Duodenal mucosa (tissue), 2 donors: Measurements from ENCODE around the gene UGCG.

Experiments
- H3K27ac ChIP-seq: one replicate; pipeline ENCODE4 v1.7.0; 2013; ENCODE audit warnings: low read depth, low read length
- H3K27me3 ChIP-seq, 2 donors: one replicate each; pipeline ENCODE4 v1.7.0; 2013; ENCODE audit warnings: low read length in 2 of 2, control low read depth in 1 of 2; ENCODE audit not compliant: insufficient read depth in 2 of 2, control insufficient read depth in 1 of 2
- H3K36me3 ChIP-seq, 2 donors: one replicate each; pipeline ENCODE4 v1.7.0; 2013; ENCODE audit warnings: low read length in 2 of 2, control low read depth in 1 of 2; ENCODE audit not compliant: insufficient read depth in 2 of 2, control insufficient read depth in 1 of 2
- H3K4me1 ChIP-seq, 2 donors: one replicate each; pipeline ENCODE4 v1.7.0; 2013; ENCODE audit warnings: low read length in 2 of 2, control low read depth in 1 of 2; ENCODE audit not compliant: insufficient read depth in 2 of 2, control insufficient read depth in 1 of 2
- H3K4me3 ChIP-seq, 2 donors: one replicate each; pipeline ENCODE4 v1.7.0; 2013; ENCODE audit warnings: low read length in 2 of 2, low read depth in 1 of 2
- H3K9ac ChIP-seq, 2 donors: one replicate each; pipeline ENCODE4 v1.7.0; 2013; ENCODE audit warnings: low read length in 2 of 2, low read depth in 1 of 2
- H3K9me3 ChIP-seq, 2 donors: one replicate each; pipeline ENCODE4 v1.7.0; 2013; ENCODE audit warnings: low read length in 2 of 2, control low read depth in 1 of 2; ENCODE audit not compliant: control insufficient read depth in 1 of 2

Gene UGCG

DNA sequence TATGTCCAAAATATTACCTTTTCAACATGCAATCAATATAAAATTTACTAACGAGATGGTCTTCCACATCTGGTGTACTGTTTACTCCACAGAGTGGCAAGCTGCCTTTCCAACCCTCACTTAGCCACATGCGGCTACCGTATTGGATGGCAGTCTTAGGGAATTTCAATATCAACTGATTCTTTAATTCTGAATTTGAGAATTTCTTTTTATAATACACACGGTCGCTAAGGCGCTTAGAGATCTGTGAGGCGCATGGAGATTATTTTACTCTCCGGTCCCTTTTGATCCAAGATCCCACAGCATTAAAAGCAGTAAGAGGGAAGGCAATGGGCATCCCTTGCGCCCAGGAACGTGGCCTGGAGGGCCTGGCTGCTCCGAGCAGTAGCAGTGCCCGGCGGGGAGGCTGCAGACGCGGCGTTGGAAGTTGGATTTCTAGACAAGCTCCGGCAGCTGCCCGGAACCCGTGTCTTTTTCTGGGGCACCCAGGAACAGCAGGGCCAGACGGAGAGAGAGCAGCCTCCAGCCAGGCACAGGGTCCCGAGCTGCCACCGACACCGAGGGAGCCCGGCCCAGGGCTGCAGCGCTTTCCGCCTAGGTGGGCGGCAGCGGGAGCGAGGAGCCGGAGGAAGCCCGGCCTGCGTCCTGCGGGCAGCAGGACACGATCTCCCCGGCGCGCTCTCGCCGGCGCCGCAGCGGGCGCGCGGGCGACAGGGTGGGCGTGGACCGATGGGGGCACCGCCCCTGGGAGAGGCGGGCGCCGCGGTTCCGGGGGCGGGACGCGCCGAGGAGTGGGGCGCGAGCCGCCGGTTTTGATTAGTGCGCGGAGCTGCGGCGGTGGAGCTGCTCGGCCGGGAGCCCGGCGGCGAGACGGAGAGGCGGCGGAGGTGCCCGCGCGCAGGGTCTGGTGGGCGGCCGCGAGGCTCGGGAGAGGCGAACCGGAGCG lies at the start of gene UGCG:
Gene UGCG (plus strand): TSS at position 819 of the 946 bp plus-strand sequence. CDS start 402 bp downstream, outside the sequence.
- H3K9me3 ChIP-seq: no peaks in the 10 kb centered on the region
- H3K4me3 ChIP-seq: peak within 1 kb of the TSS; percentile 83 to 98
- peak within 1 kb of the TSS; percentile 88 to 92 for H3K9ac ChIP-seq
- no peaks in the 10 kb centered on the region for H3K36me3 ChIP-seq
- H3K27me3 ChIP-seq: no peaks in the 10 kb centered on the region
- peaks cover 26 to 30% of the 10 kb centered on the region in 2 donors for H3K4me1 ChIP-seq
- peak within 1 kb of the TSS; percentile 91 for H3K27ac ChIP-seq

DNA sequence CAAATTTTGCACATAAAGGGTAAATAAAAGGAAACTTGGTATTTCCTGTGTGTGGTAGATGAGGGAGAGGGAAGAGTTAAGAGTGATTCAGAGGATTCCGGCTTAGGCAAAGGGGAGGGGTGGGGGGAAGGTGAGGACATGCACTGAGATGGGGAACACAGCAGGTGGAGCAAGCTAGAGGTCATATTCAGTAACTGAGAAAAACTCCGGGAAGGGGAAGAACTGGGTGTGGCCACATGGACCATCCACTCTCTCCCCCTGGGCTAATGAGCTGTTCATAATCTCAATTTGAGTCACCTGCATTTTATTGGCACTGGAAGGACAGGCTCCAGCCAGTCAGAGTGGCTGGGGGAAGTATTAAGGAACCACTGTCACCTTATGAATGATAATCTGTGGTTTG lies 45.1 kb upstream of the UGCG start:
- H3K4me1 ChIP-seq: no peaks in the 10 kb centered on the region
- H3K27ac ChIP-seq: no peak overlapping the region

DNA sequence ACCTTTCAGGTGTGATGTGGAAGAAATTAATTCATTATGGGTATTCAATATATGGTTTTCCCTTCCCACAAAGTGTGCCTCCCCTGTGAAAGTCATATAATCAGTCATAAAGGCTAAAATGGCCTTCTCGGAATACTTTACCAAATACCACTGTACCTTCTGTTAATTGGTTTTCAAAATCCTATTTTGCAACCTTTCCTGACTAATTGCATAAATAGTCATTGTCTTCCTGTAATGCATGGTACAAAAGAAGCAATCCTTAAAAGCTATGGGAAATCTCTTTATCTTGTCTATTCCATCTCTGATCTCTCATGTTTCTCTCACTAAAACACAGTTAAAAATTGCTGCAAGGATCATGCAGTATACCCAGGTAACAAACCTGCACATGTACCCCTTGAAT lies 44.3 kb upstream of the UGCG start:
- Histone ChIP-seq H3K27me3 (no peaks in the 10 kb centered on the region), H3K4me3 (no peak overlapping the region), H3K27ac (no peak overlapping the region), H3K4me1 (no peaks in the 10 kb centered on the region), H3K36me3 (no peaks in the 10 kb centered on the region), H3K9ac (no peak overlapping the region), H3K9me3 (no peaks in the 10 kb centered on the region)

More for the DNA sequence above, 45.1 kb upstream of the UGCG start:
- H3K36me3 ChIP-seq: no peaks in the 10 kb centered on the region
- H3K4me3 ChIP-seq: no peak overlapping the region
- H3K9ac ChIP-seq: no peak overlapping the region
- no peaks in the 10 kb centered on the region for H3K9me3 ChIP-seq
- H3K27me3 ChIP-seq: no peaks in the 10 kb centered on the region

DNA sequence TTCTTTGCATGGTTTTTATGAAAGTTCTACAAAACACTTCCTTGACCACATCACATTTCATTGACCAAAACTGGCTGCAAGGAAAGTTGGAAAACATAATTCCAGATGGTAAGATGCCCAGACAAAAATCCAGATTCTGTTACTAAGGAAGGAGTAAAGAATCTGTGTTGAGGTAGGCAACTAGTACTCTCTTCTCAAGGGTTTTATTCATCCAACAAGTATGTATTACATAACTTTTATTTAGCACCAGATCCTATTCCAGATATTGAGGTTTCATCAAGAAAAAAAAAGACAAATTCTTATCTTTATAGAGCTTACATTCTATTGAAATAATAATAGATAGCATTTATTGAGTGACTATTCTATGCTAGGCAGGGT lies 43.2 kb upstream of the UGCG start:
- Histone ChIP-seq H3K27me3 (no peaks in the 10 kb centered on the region), H3K27ac (no peak overlapping the region), H3K4me1 (no peaks in the 10 kb centered on the region), H3K9me3 (no peaks in the 10 kb centered on the region), H3K36me3 (no peaks in the 10 kb centered on the region), H3K9ac (no peak overlapping the region), H3K4me3 (no peak overlapping the region)

DNA sequence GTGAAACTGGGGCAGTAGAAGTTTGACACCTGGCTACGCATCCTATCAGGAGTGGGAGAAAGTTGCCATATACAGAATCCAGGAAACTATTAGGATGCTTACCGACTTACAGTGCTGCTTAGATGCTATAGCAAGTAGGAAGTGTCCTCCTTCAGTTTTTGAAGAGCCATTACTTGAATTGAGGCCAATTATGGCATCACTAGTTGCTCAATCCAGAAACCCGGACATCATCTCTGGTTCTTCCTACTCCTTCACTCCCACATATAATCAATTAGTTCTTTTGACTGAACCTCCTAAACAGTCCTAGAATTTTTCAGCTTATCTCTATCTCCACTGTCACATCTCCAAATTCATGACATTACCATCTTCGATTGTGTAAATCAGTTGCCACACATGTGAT lies 41.8 kb upstream of the UGCG start:
- no peak overlapping the region for H3K27ac ChIP-seq
- H3K36me3 ChIP-seq: no peaks in the 10 kb centered on the region
- no peak overlapping the region for H3K9ac ChIP-seq
- H3K27me3 ChIP-seq: no peaks in the 10 kb centered on the region
- no peaks in the 10 kb centered on the region for H3K9me3 ChIP-seq
- no peak overlapping the region for H3K4me3 ChIP-seq
- no peaks in the 10 kb centered on the region for H3K4me1 ChIP-seq

DNA sequence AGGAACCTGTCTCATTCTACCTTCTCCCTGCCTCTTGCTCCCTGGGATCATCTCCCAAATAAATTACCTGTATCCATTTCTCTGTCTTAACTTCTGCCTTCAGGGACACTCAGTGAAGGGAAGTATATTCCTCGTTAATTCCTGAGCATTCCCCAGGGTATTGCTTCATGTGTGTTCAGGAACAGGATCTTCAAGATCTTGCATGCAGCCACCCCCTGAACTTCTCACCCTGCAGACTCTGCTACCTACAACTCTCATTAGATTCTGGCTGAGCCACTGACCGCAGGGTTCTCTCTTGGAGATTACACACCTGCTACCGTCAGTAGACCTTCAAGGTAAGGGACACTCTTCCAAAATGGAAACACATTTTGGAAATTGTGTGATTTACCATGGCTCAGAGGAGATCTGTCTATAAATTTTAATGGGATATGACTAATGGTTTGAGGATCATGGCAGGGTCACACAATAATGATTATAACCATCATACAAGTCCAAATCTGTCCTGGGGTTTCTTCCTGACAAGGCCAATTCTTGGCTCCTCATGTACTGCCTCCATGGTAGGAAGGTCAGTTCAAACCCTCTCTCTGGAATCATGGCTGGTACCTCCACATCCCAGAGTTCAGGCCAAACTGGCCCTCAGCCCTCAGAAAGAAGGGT lies 38.9 kb upstream of the UGCG start:
- Histone ChIP-seq H3K9ac (no peak overlapping the region), H3K27ac (no peak overlapping the region), H3K9me3 (no peaks in the 10 kb centered on the region), H3K36me3 (no peaks in the 10 kb centered on the region), H3K4me3 (no peak overlapping the region), H3K27me3 (no peaks in the 10 kb centered on the region), H3K4me1 (no peaks in the 10 kb centered on the region)

DNA sequence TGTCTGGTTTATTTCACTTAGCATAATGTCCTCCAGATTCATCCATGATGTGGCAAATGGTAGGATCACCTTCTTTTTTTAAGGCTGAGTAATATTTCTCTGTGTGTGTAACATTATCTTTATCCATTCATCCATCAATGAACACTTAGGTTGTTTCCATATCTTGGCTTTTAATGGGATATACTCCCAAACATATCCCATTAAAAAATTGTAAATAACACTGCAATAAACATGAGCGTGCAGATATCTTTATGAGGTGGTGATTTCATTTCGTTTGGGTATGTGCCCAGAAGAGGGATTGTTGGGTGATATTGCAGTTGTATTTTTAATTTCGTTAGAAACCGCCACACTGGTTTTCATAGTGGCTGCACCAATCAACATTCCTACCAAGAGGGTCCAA lies 36.2 kb upstream of the UGCG start:
- H3K9me3 ChIP-seq: no peaks in the 10 kb centered on the region
- H3K4me1 ChIP-seq: no peaks in the 10 kb centered on the region
- no peaks in the 10 kb centered on the region for H3K36me3 ChIP-seq
- no peak overlapping the region for H3K9ac ChIP-seq
- H3K27me3 ChIP-seq: no peaks in the 10 kb centered on the region
- no peak overlapping the region for H3K4me3 ChIP-seq
- H3K27ac ChIP-seq: no peak overlapping the region

DNA sequence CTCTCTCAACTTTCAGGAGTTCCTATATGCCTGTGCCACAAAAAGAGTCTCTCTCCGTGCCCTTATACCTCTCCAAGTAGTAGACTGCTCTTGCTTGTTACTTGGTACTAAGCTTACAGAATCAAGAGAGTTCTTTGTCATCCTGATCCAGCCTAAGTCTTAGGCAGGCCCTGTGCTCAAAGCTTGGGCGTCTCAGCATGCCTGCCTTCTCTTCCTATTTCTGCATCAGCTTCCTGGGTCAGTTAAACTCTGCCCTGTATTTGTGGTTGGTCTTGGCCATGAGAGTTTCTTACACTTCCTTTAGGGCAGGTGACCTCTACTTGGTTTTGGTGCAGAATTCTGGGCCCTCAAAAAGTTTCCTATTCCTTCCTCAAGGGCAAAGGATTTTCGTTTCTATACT lies 33.0 kb upstream of the UGCG start:
- no peak overlapping the region for H3K27ac ChIP-seq
- H3K4me3 ChIP-seq: no peak overlapping the region
- H3K27me3 ChIP-seq: no peaks in the 10 kb centered on the region
- no peaks in the 10 kb centered on the region for H3K4me1 ChIP-seq
- H3K9ac ChIP-seq: no peak overlapping the region
- H3K9me3 ChIP-seq: no peaks in the 10 kb centered on the region
- no peaks in the 10 kb centered on the region for H3K36me3 ChIP-seq

DNA sequence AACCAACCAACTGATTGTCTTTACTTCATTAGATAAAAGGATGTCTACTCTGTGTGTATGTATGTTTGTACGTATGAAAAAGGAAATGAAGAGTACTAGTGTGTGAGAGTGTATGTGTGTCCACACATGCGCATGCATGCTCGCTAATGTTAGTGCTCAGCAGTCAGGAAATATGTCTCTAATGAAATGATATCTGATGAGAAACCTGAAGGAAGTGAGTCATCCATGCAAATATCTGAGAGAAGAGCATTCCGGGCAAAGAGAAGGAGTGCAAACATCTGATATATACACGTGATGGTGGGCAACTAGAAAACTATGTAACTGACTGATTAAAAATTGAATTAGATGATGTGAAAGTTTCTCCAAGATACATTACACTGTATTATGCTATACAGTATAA lies 29.6 kb upstream of the UGCG start:
- H3K9me3 ChIP-seq: no peaks in the 10 kb centered on the region
- no peaks in the 10 kb centered on the region for H3K27me3 ChIP-seq
- no peak overlapping the region for H3K27ac ChIP-seq
- H3K4me1 ChIP-seq: peaks cover 0 to 3% of the 10 kb centered on the region in 2 donors
- no peaks in the 10 kb centered on the region for H3K36me3 ChIP-seq
- no peak overlapping the region for H3K4me3 ChIP-seq
- no peak overlapping the region for H3K9ac ChIP-seq

DNA sequence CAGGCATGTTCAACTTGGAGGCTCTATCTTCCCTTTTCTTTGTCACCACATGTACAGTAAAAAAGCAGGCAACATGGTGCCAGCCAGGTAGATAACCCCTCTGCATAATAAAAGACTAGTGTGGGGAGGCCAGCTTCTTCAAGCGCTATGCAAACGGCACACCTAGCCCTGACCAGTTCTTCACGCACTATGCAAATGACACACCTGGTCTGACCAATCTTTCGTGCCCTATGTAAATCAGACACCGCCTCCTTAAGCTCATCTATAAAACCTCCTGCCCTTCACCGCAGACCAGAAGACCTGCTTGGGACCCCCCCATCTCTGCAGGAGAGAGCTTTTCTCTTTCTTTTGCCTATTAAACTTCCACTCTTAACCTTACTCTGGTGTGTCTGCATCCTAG lies 28.1 kb upstream of the UGCG start:
- Histone ChIP-seq H3K9me3 (no peaks in the 10 kb centered on the region), H3K4me3 (no peak overlapping the region), H3K27ac (no peak overlapping the region), H3K4me1 (peaks cover 0 to 7% of the 10 kb centered on the region in 2 donors), H3K27me3 (no peaks in the 10 kb centered on the region), H3K36me3 (no peaks in the 10 kb centered on the region), H3K9ac (no peak overlapping the region)
